Adrenal gland (tissue), 12 donors: ENCODE data around the gene LIPC. TPM values are rescaled to one million over a fixed set of nuclear protein-coding genes. Genes with fewer than 3 reads are reported as not detected.

Source experiments
- DNase-seq, 7 donors: peaks; one replicate each; pipeline ENCODE4 v3.0.0-alpha.2; 2019 to 2020
- H3K27ac ChIP-seq, 5 donors: fragments of 200-600 bp; sonication (generic) in 4 of 5; 1 replicate in 3 of 5; 2 replicates in 2 of 5; pipeline versions ENCODE4 v1.5.1 to v1.8.0; 2016 to 2020; ENCODE audit warnings: mild to moderate bottlenecking in 1 of 5
- H3K27me3 ChIP-seq: fragments of 200-600 bp; 2 replicates; pipeline ENCODE4 v1.8.0; 2021
- H3K36me3 ChIP-seq, 2 donors: fragments of 200-600 bp; replicated peaks in 1 of 2; 1 replicate in 1 of 2; 2 replicates in 1 of 2; pipeline versions ENCODE4 v1.5.1 to v1.8.0; 2018 to 2022
- H3K4me1 ChIP-seq, 2 donors: fragments of 200-600 bp; replicated peaks in 1 of 2; 1 replicate in 1 of 2; 2 replicates in 1 of 2; pipeline versions ENCODE4 v1.5.1 to v1.8.0; 2018 to 2021
- H3K4me3 ChIP-seq, 4 donors: fragments of 200-600 bp; sonication (generic) in 3 of 4; one replicate each; pipeline ENCODE4 v1.5.1; 2016 to 2018
- H3K9me3 ChIP-seq, 3 donors: fragments of 200-600 bp; sonication (generic) in 1 of 3; replicated peaks in 1 of 3; 1 replicate in 2 of 3; 2 replicates in 1 of 3; pipeline versions ENCODE4 v1.5.1 to v1.8.0; 2016 to 2021
- POLR2A ChIP-seq, 2 donors: fragments of 450-650 bp; IDR thresholded peaks; one replicate each; pipeline ENCODE4 v1.6.1; 2017; ENCODE audit warnings: antibody characterized with exemption in 2 of 2, mild to moderate bottlenecking in 2 of 2, moderate library complexity in 1 of 2
- WGBS, 4 donors: extraction: QIAGEN DNeasy Blood & Tissue Kit in 2 of 4; methylation state at CpG; one replicate each; pipeline versions ENCODE4 v1.1.5 to v1.1.7; 2013 to 2017; 5-methylcytosine and 5-hydroxymethylcytosine counted together
- intact Hi-C, 2 donors: fragments of 100-400 bp; cut with DNase I; formaldehyde crosslinking; loops; one replicate each; pipeline versions ENCODE4 v1.14.1 to v1.15.0; 2022 to 2023
- polyA plus RNA-seq, 3 donors: library from polyadenylated mRNA; stranded (reverse); fragments of 200-250 nt in 2 of 3; fragments of 350-450 nt in 1 of 3; fragmentation: Illumina TruSeq in 1 of 3; extraction: RNeasy Lipid Tissue Mini Kit (QIAGEN cat#74804) in 1 of 3; gene quantifications; one replicate each; pipeline ENCODE4 v1.2.3, GENCODE V29; 2013 to 2014
- total RNA-seq, 9 donors: library from RNA; depleted of rRNA in 4 of 9; stranded (reverse); fragments of >200 nt in 4 of 9; fragments of 120-200 nt in 1 of 9; fragmentation: NEBNext Ultra II Directional in 1 of 9; extraction: Animal tissue kit (Norgen Biotek cat#: 25700) in 1 of 9; gene quantifications; one replicate each; pipeline versions ENCODE4 v1.1.0 to v1.2.4, GENCODE V29; 2013 to 2023
- TF ChIP-seq, protein P1 (sequence below), 6 experiments: fragments of 450-650 bp in 4 of 6; fragments of 200-600 bp in 2 of 6; sonication (generic) in 1 of 6; IDR thresholded peaks; 1 replicate in 5 of 6; 2 replicates in 1 of 6; pipeline versions ENCODE4 v1.5.1 to v1.8.0; 2016 to 2021; ENCODE audit warnings: antibody characterized with exemption in 6 of 6, mild to moderate bottlenecking in 2 of 6, moderate library complexity in 1 of 6
- donor health status: healthy with polysubstance abuse.
- donor health status: Bipolar disorder and iron deficiency.
- donor health status: DM: yes; HTN: yes; CAD: no.
- donor health status: DM: no; HTN: no; CAD: no.
- donor health status: DM: no; HTN: no; CAD: no.
- donor health status: DM: yes; HTN: yes; CAD: no.

The LIPC gene
- total and polyA plus RNA-seq, 12 donors, result 0.11 to 1.0 (median 0.24) TPM; not detected in 5

GRCh38 chr15:58399739-58400138, 32.1 kb upstream of the LIPC start:
- TF ChIP-seq, protein P1, sequence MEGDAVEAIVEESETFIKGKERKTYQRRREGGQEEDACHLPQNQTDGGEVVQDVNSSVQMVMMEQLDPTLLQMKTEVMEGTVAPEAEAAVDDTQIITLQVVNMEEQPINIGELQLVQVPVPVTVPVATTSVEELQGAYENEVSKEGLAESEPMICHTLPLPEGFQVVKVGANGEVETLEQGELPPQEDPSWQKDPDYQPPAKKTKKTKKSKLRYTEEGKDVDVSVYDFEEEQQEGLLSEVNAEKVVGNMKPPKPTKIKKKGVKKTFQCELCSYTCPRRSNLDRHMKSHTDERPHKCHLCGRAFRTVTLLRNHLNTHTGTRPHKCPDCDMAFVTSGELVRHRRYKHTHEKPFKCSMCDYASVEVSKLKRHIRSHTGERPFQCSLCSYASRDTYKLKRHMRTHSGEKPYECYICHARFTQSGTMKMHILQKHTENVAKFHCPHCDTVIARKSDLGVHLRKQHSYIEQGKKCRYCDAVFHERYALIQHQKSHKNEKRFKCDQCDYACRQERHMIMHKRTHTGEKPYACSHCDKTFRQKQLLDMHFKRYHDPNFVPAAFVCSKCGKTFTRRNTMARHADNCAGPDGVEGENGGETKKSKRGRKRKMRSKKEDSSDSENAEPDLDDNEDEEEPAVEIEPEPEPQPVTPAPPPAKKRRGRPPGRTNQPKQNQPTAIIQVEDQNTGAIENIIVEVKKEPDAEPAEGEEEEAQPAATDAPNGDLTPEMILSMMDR (IDR thresholded peaks at IDR 0.05), result no peak
- no peak for TF ChIP-seq POLR2A (IDR thresholded peaks at IDR 0.05)
- no peak overlapping the region for H3K27ac ChIP-seq
- no peak overlapping the region for H3K4me3 ChIP-seq
- intact Hi-C loops, result no loop called here
- H3K9me3 ChIP-seq, result no peaks in the 10 kb centered on the region
- no peaks in the 10 kb centered on the region for H3K27me3 ChIP-seq
- WGBS, 4 donors, result 80 to 95% (median 84%) methylated on average over 4 of the region's 4 CpGs
- no peak for DNase-seq
- no peaks in the 10 kb centered on the region for H3K36me3 ChIP-seq
- H3K4me1 ChIP-seq, result no peaks in the 10 kb centered on the region

- H3K36me3 ChIP-seq, result no peaks in the 10 kb centered on the region
- TF ChIP-seq, protein P1 (IDR thresholded peaks at IDR 0.05), result no peak
- TF ChIP-seq POLR2A (IDR thresholded peaks at IDR 0.05), result no peak
- H3K9me3 ChIP-seq, result no peaks in the 10 kb centered on the region
- no peak overlapping the region for H3K27ac ChIP-seq
- intact Hi-C loops, result no loop called here
- no peaks in the 10 kb centered on the region for H3K4me1 ChIP-seq
- H3K4me3 ChIP-seq, result no peak overlapping the region
- no peaks in the 10 kb centered on the region for H3K27me3 ChIP-seq
- no peak for DNase-seq
- 77 to 86% (median 79%) methylated on average over 6 of the region's 6 CpGs for WGBS, 4 donors
Measured at GRCh38 chr15:58401276-58401675, 30.5 kb upstream of the LIPC start.

- intact Hi-C loops, result no loop called here
- H3K27ac ChIP-seq, result no peak overlapping the region
- TF ChIP-seq, protein P1 (IDR thresholded peaks at IDR 0.05), result no peak
- TF ChIP-seq POLR2A (IDR thresholded peaks at IDR 0.05), result no peak
- 70 to 78% (median 73%) methylated on average over 8 of the region's 8 CpGs for WGBS, 4 donors
- no peaks in the 10 kb centered on the region for H3K9me3 ChIP-seq
- no peak for DNase-seq
- H3K36me3 ChIP-seq, result no peaks in the 10 kb centered on the region
- no peaks in the 10 kb centered on the region for H3K4me1 ChIP-seq
- H3K27me3 ChIP-seq, result no peaks in the 10 kb centered on the region
- H3K4me3 ChIP-seq, result no peak overlapping the region
Measured at GRCh38 chr15:58401991-58402649, 29.7 kb upstream of the LIPC start.

GRCh38 chr15:58403581-58403980, 28.2 kb upstream of the LIPC start:
- WGBS, 4 donors, result 66 to 77% (median 68%) methylated on average over 4 of the region's 4 CpGs
- H3K27me3 ChIP-seq, result no peaks in the 10 kb centered on the region

More at GRCh38 chr15:58403581-58403980, 28.2 kb upstream of the LIPC start:
- intact Hi-C loops, result no loop called here
- Histone ChIP-seq H3K4me3 (no peak overlapping the region), H3K27ac (no peak overlapping the region), H3K9me3 (no peaks in the 10 kb centered on the region), H3K36me3 (no peaks in the 10 kb centered on the region), H3K4me1 (no peaks in the 10 kb centered on the region)
- no peak for TF ChIP-seq POLR2A (IDR thresholded peaks at IDR 0.05)
- TF ChIP-seq, protein P1 (IDR thresholded peaks at IDR 0.05), result no peak
- no peak for DNase-seq
